ENCODE data around the gene DPEP1. TPM values are rescaled to one million over a fixed set of nuclear protein-coding genes. Genes with fewer than 3 reads are reported as not detected.

The DPEP1 gene
- total RNA-seq, 2 donors from 2014 or later = not detected

DNA sequence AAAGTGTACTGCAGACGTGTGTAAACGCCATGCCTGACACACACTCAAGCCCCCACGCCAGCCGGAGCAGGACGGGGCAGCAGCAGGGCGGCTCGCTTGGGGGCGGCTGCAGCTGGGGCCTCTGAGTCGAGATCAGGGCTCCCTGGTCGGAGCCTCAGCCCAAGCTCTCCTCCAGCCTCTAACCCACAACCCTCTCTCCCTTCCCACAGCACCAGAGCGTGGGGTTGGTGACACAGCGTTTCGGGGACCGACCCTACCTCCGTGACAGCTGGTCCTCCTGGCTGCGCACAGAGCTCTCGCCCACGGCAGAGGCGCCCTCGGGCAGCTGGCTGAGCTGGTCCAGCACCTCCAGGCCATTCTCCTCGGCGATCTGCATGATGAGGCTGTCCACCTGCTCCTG lies 32.8 kb downstream of the DPEP1 start:
- DNase-seq (ENCODE audit: low spot score) = no peak
- no peak overlapping the region for H3K4me3 ChIP-seq
- TF ChIP-seq, protein P1, sequence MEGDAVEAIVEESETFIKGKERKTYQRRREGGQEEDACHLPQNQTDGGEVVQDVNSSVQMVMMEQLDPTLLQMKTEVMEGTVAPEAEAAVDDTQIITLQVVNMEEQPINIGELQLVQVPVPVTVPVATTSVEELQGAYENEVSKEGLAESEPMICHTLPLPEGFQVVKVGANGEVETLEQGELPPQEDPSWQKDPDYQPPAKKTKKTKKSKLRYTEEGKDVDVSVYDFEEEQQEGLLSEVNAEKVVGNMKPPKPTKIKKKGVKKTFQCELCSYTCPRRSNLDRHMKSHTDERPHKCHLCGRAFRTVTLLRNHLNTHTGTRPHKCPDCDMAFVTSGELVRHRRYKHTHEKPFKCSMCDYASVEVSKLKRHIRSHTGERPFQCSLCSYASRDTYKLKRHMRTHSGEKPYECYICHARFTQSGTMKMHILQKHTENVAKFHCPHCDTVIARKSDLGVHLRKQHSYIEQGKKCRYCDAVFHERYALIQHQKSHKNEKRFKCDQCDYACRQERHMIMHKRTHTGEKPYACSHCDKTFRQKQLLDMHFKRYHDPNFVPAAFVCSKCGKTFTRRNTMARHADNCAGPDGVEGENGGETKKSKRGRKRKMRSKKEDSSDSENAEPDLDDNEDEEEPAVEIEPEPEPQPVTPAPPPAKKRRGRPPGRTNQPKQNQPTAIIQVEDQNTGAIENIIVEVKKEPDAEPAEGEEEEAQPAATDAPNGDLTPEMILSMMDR (IDR thresholded peaks at IDR 0.05) = no peak
- no peak for ATAC-seq (ENCODE audit: insufficient number of reproducible peaks, low FRiP score, low read depth)
- peaks cover 42% of the 10 kb centered on the region for H3K36me3 ChIP-seq
- H3K27me3 ChIP-seq (replicated peaks; ENCODE audit: insufficient read depth) = no peaks in the 10 kb centered on the region
- H3K4me1 ChIP-seq (ENCODE audit: control insufficient read depth in 1 of 2, low read depth in 2 of 2) = no peaks in the 10 kb centered on the region
- H3K9me3 ChIP-seq = no peaks in the 10 kb centered on the region
- H3K27ac ChIP-seq = no peak overlapping the region

DNA sequence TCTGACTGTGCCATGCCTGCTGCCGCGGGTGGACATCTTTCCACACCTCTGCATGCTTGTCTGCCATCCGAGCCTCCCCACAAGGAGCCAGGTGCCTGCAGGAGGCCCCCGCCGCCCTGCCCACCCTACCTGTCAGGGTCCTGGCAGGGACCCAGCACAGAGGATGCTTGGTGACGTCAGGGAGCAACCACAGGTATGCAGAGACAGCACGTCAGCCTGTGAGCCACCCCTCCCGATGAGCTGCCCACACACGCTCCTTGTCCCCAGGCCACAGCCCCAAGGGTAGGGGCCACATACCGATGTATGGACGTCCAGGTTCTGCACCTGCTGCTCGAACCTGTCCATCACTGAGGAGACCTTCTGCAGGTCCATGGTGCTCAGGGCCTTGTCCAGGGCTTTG lies 33.5 kb downstream of the DPEP1 start:
- H3K9me3 ChIP-seq = no peaks in the 10 kb centered on the region
- DNase-seq (ENCODE audit: low spot score) = no peak
- no peaks in the 10 kb centered on the region for H3K4me1 ChIP-seq (ENCODE audit: control insufficient read depth in 1 of 2, low read depth in 2 of 2)
- H3K36me3 ChIP-seq = peaks cover 47% of the 10 kb centered on the region
- H3K27ac ChIP-seq = no peak overlapping the region
- TF ChIP-seq, protein P1 (IDR thresholded peaks at IDR 0.05) = no peak
- no peaks in the 10 kb centered on the region for H3K27me3 ChIP-seq (replicated peaks; ENCODE audit: insufficient read depth)
- H3K4me3 ChIP-seq = no peak overlapping the region
- ATAC-seq (ENCODE audit: insufficient number of reproducible peaks, low FRiP score, low read depth) = no peak

DNA sequence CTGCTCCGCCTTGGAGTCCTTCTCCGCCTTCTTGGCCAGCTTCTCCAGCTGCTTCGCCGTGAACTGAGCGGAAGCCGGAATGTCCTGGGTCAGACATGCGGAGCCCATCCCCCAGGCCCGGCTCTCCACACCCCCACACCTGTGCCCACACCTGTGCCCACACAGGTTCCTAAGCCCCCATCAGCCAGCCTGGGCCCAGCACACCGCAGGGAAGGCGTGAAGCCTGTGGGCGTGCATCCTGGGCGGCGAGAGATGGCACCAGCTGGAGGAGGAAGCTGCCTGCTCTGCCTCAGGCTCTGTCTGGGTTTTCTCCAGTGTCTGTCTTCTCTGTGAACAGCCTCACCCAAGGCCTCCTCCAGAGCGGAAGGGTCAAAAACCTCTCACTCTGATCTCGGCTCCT lies 38.1 kb downstream of the DPEP1 start:
- Histone ChIP-seq H3K36me3 (peaks cover 34% of the 10 kb centered on the region), H3K9me3 (no peaks in the 10 kb centered on the region), H3K27me3 (replicated peaks; ENCODE audit: insufficient read depth) (no peaks in the 10 kb centered on the region), H3K4me3 (no peak overlapping the region), H3K4me1 (ENCODE audit: control insufficient read depth in 1 of 2, low read depth in 2 of 2) (peaks cover 4 to 6% of the 10 kb centered on the region in 2 donors), H3K27ac (no peak overlapping the region)
- no peak for DNase-seq (ENCODE audit: low spot score)
- TF ChIP-seq, protein P1 (IDR thresholded peaks at IDR 0.05) = no peak
- ATAC-seq (ENCODE audit: insufficient number of reproducible peaks, low FRiP score, low read depth) = no peak

DNA sequence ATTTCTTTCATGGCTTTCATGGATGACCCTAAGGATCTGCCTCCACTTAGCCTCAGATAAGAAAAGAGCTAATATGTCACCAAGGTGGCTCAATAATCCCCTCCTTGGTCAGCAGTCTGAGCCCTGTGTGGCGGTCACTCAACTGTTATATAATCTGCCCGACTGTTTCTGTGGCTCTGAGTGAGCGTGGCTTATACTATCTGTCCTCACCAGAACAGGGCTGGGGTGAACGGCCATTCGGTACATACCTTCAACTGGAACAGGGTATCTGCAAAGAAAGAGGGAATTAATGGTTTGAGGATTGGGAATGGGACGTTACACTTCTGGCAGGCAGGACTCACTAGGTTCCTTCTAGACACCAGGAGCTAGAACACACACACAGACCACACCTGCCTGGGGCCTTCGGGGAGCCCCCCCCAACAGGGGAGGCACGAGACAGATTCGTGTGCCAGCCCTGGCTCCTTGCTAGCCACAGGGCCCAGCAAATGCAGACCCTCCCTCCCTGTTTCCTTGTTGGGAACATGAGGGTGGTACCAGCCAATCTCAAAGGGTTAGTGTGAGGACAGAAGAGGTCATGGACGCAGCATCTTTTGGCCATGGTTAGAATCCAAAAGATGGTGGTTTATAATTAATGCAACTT lies 40.3 kb downstream of the DPEP1 start:
- peaks cover 22% of the 10 kb centered on the region for H3K36me3 ChIP-seq
- no peaks in the 10 kb centered on the region for H3K27me3 ChIP-seq (replicated peaks; ENCODE audit: insufficient read depth)
- peaks cover 12 to 18% of the 10 kb centered on the region in 2 donors for H3K4me1 ChIP-seq (ENCODE audit: control insufficient read depth in 1 of 2, low read depth in 2 of 2)
- H3K4me3 ChIP-seq = no peak overlapping the region
- no peak overlapping the region for H3K27ac ChIP-seq
- H3K9me3 ChIP-seq = no peaks in the 10 kb centered on the region
- no peak for ATAC-seq (ENCODE audit: insufficient number of reproducible peaks, low FRiP score, low read depth)
- no peak for DNase-seq (ENCODE audit: low spot score)
- TF ChIP-seq, protein P1 (IDR thresholded peaks at IDR 0.05) = no peak

DNA sequence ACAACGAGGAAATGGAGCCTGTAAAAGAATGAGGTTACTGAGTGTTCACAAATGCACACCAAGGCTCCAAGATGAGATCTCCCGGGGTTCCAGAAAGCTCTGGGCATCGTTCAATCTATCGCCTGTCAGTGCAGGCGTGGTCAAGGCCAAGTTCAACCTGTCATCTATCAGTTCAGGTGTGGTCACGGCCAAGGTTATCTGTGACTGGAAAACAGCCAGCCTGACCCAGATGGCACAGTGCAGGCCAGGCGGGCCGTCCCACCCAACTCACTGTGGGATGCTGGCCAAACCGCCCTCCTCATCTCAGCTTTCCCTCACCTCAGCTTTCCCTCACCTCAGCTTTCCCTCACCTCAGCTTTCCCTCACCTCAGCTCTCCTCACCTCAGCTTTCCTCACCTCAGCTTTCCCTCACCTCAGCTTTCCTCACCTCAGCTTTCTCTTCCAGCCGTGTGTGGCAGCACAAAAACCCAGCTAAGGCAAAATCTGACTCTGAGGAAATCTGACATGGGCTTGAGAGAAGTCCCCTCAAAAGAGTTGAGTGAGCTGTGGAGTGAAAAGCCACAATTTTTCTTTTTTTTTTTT lies 41.7 kb downstream of the DPEP1 start:
- H3K27ac ChIP-seq = no peak overlapping the region
- ATAC-seq (ENCODE audit: insufficient number of reproducible peaks, low FRiP score, low read depth) (no peak), DNase-seq (ENCODE audit: low spot score) (no peak)
- TF ChIP-seq, protein P1 (IDR thresholded peaks at IDR 0.05) = no peak
- H3K9me3 ChIP-seq = no peaks in the 10 kb centered on the region
- no peaks in the 10 kb centered on the region for H3K27me3 ChIP-seq (replicated peaks; ENCODE audit: insufficient read depth)
- H3K4me1 ChIP-seq (ENCODE audit: control insufficient read depth in 1 of 2, low read depth in 2 of 2) = peaks cover 15 to 24% of the 10 kb centered on the region in 2 donors
- no peak overlapping the region for H3K4me3 ChIP-seq
- peaks cover 18% of the 10 kb centered on the region for H3K36me3 ChIP-seq

Data from thoracic aorta (tissue), 2 donors.